Measurements from ENCODE around the gene FOSL1. TPM values are rescaled to one million over a fixed set of nuclear protein-coding genes. Genes with fewer than 3 reads are reported as not detected.

Gene FOSL1
- total RNA-seq, 1 experiment from 2014 or later = 33.7 TPM

DNA sequence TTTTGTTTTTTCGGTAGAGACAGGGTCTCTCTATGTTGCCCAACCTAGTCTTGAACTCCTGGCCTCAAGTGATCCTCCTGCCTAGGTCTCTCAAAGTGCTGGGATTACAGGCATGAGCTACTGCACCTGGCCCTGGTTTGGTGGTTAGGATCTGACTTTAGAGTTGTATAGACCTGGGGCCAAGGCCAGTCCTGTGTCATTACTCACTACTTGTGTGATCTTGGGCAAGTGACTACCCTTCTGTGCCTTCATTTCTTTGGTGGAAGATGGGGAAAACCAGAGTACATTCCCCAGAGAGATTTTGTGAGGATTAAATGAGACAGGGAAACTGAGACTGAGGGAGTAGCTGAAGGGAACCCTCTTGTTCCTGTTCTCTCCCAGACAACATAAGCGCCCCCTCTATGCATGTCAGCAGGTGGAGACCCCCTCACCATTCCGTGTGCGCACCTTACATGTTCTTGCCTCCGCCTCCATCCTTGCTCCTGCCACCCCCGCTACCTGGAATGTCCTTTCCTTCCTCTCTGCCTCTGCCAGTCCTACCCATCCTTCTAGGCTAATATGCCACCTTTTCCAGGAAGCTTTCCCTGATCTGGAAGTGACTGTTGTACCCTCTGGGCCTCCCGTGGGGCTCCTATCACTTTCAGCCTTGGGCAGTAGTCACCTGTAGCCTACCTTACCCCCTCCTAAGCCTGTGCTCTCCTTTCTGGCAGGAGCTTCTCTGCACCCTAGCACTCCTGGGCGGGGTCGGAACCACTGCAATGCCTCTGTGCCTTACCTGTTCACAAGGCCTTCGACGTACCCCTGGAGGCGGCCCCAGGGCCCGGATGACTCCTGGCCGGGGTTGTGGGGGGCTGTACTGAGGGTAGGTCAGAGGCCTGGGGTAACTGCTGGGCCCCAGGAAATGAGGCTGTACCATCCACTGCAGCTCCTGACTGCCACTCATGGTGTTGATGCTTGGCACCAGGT lies 3.9 kb downstream of the FOSL1 start:
- Histone ChIP-seq H2BK12ac (ENCODE audit: insufficient read length, low read depth, low read length) (no peak overlapping the region), H2BK20ac (ENCODE audit: low read depth, low read length, poor library complexity, severe bottlenecking) (no peak overlapping the region), H4K5ac (ENCODE audit: insufficient read length, low read depth, low read length) (no peak overlapping the region), H3K23me2 (ENCODE audit: insufficient read length, low read depth, low read length, poor library complexity, severe bottlenecking) (peaks cover 15% of the 10 kb centered on the region), H3K79me2 (ENCODE audit: insufficient read depth, low read length) (no peaks in the 10 kb centered on the region), H3K23ac (ENCODE audit: insufficient read length, low read depth, low read length) (no peak overlapping the region), H3T11ph (ENCODE audit: low read length) (no peak overlapping the region), H3K9ac (ENCODE audit: extremely low read depth, insufficient read length, low read length) (no peak overlapping the region), H4K91ac (ENCODE audit: insufficient read length, low read depth, low read length) (no peak overlapping the region), H3K9me3 (ENCODE audit: control insufficient read depth, low read depth, low read length) (no peaks in the 10 kb centered on the region), H3K4me1 (ENCODE audit: insufficient read depth, low read length) (no peaks in the 10 kb centered on the region), H3K27me3 (ENCODE audit: insufficient read depth, low read length) (peaks cover 8% of the 10 kb centered on the region; the same call in 1 of the 2 replicates), H3K4ac (ENCODE audit: low read depth, low read length) (no peak overlapping the region), H3K18ac (ENCODE audit: insufficient read length, low read depth, low read length) (no peak overlapping the region), H4K8ac (replicated peaks; ENCODE audit: insufficient read length, low read depth, low read length) (no peak overlapping the region), H2AK5ac (ENCODE audit: insufficient read length, low read length) (no peak overlapping the region), H2BK120ac (ENCODE audit: low read depth, low read length, poor library complexity, severe bottlenecking) (no peak overlapping the region), H2AFZ (ENCODE audit: low read length) (no peak overlapping the region), H3K56ac (ENCODE audit: insufficient read length, low read depth, low read length) (no peak overlapping the region), H3K27ac (ENCODE audit: insufficient read length, low read depth, low read length) (no peak overlapping the region), H3K79me1 (ENCODE audit: insufficient read depth, low read depth, low read length, poor library complexity, severe bottlenecking) (no peaks in the 10 kb centered on the region), H2BK15ac (ENCODE audit: low read depth, low read length) (no peak overlapping the region), H4K20me1 (ENCODE audit: control insufficient read depth, insufficient read depth, insufficient read length) (no peaks in the 10 kb centered on the region), H3K4me2 (ENCODE audit: insufficient read depth, insufficient read length, low read length) (no peak overlapping the region), H3K14ac (ENCODE audit: insufficient read depth, low read length) (no peak overlapping the region), H2BK5ac (ENCODE audit: insufficient read length, low read length) (no peak overlapping the region)
- TF ChIP-seq, protein P1, sequence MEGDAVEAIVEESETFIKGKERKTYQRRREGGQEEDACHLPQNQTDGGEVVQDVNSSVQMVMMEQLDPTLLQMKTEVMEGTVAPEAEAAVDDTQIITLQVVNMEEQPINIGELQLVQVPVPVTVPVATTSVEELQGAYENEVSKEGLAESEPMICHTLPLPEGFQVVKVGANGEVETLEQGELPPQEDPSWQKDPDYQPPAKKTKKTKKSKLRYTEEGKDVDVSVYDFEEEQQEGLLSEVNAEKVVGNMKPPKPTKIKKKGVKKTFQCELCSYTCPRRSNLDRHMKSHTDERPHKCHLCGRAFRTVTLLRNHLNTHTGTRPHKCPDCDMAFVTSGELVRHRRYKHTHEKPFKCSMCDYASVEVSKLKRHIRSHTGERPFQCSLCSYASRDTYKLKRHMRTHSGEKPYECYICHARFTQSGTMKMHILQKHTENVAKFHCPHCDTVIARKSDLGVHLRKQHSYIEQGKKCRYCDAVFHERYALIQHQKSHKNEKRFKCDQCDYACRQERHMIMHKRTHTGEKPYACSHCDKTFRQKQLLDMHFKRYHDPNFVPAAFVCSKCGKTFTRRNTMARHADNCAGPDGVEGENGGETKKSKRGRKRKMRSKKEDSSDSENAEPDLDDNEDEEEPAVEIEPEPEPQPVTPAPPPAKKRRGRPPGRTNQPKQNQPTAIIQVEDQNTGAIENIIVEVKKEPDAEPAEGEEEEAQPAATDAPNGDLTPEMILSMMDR (conservative IDR thresholded peaks at IDR 0.05) = no peak
- Mint-ChIP-seq H3K27ac (no peak overlapping the region), H3K27me3 (ENCODE audit: low read depth) (peaks cover 37% of the 10 kb centered on the region), H3K4me1 (peaks cover 22 to 29% of the 10 kb centered on the region in 2 experiments), H3K9me3 (no peaks in the 10 kb centered on the region), H3K4me3 (0 out of 5 replicates have a peak overlapping the region, but pooled peaks of 1 of the 2 experiments have one; percentile 19), H3K36me3 (ENCODE audit: insufficient read depth in 1 of 3, low read depth in 3 of 3) (peaks cover 0 to 37% (median 0%) of the 10 kb centered on the region in 3 experiments; a peak in 2 of 7 replicates)
- no CpG with 5 or more reads among the region's 14 CpGs for WGBS (ENCODE audit: extremely low coverage, insufficient read length, low lambda C conversion rate)
- DNase-seq = no peak

Measured in H9 (cell line).